ENCODE results near the gene ADAP2. TPM values are rescaled to one million over a fixed set of nuclear protein-coding genes. Genes with fewer than 3 reads are reported as not detected.

Gene ADAP2
- 73.8 TPM for total RNA-seq (2013)
- polyA plus RNA-seq (100 to 1,000 TPM in 1 of 3 donors, 10 to 100 TPM in 2; 36.1 to 142 (median 39.8) TPM), polyA minus RNA-seq (48.5 and 71.0 TPM in 2 replicates), total RNA-seq (6.5 to 80.0 (median 51.9) reads per million in 11 experiments)

GRCh38 chr17:30921544-30922196, at the start of gene ADAP2:
TSS of gene ADAP2 (plus strand) at chr17:30921945. CDS start at chr17:30922015, 70 bp downstream.
- H3K27ac ChIP-seq (ENCODE audit: low read depth in 1 of 2, low read length in 2 of 2) = peak within 1 kb of the TSS in 1 of 2 donors; percentile 72
- Mint-ChIP-seq H3K27ac (peak within 1 kb of the TSS; percentile 72 to 92 (median 86)), H3K4me3 (peak within 1 kb of the TSS; percentile 94 to 95), H3K36me3 (peaks cover 23 to 41% of the 10 kb centered on the region in 2 donors), H3K9me3 (no peaks in the 10 kb centered on the region), H3K27me3 (ENCODE audit: low read depth in 3 of 3) (peaks cover 16 to 23% (median 16%) of the 10 kb centered on the region in 3 donors), H3K4me1 (peaks cover 39% of the 10 kb centered on the region)
- intact Hi-C loops (cut with micrococcal nuclease) = loop anchor here (5.0 to 10.0 kb wide), 2 partner anchors 51 to 53 kb away; partner anchors contain the start of gene RNF135 (in 2 of the 2)
- no peaks in the 10 kb centered on the region for H3K9me3 ChIP-seq (replicated peaks in 1 of 2; ENCODE audit: control insufficient read depth in 1 of 2, insufficient read depth in 1 of 2, low read length in 2 of 2)
- peak within 1 kb of the TSS; percentile 96 for H3K4me2 ChIP-seq (replicated peaks; ENCODE audit: extremely low read depth, low read length, poor library complexity, severe bottlenecking)
- peaks cover 17% of the 10 kb centered on the region for H3K79me2 ChIP-seq (ENCODE audit: insufficient read depth, low read length)
- WGBS (ENCODE audit: insufficient coverage) = under 1% methylated on average over 58 of the region's 60 CpGs
- H3K27me3 ChIP-seq (ENCODE audit: control insufficient read depth in 2 of 2, insufficient read depth in 2 of 2, low read length in 2 of 2) = no peaks in the 10 kb centered on the region
- DNase-seq = peak; percentile 56 to 63 (median 61)
- H3K9ac ChIP-seq (ENCODE audit: insufficient read depth, low read length, poor library complexity, severe bottlenecking) = peak within 1 kb of the TSS; percentile 75
- TF ChIP-seq CTCF (IDR thresholded peaks at IDR 0.05) = no peak
- H3K4me1 ChIP-seq (ENCODE audit: control insufficient read depth in 1 of 2, insufficient read depth in 2 of 2, low read length in 2 of 2) = peaks cover 23 to 46% of the 10 kb centered on the region in 2 donors
- peaks cover 28% of the 10 kb centered on the region for H4K20me1 ChIP-seq (ENCODE audit: insufficient read depth, low read length)
- H3K36me3 ChIP-seq (replicated peaks in 1 of 2; ENCODE audit: control insufficient read depth in 1 of 2, insufficient read depth in 2 of 2, low read length in 2 of 2) = peaks cover 16 to 26% of the 10 kb centered on the region in 2 donors
- peak within 1 kb of the TSS; percentile 87 for H2AFZ ChIP-seq (ENCODE audit: insufficient read depth, low read depth, low read length, poor library complexity, severe bottlenecking)
- H3K4me3 ChIP-seq (replicated peaks in 1 of 3; ENCODE audit: low read depth in 2 of 3, low read length in 3 of 3) = peak within 1 kb of the TSS; percentile 59 to 90 (median 83)

- H2AFZ ChIP-seq (ENCODE audit: insufficient read depth, low read depth, low read length, poor library complexity, severe bottlenecking) = no peak overlapping the region
- no peak for TF ChIP-seq CTCF (IDR thresholded peaks at IDR 0.05)
- no peaks in the 10 kb centered on the region for H3K27me3 ChIP-seq (ENCODE audit: control insufficient read depth in 2 of 2, insufficient read depth in 2 of 2, low read length in 2 of 2)
- WGBS (ENCODE audit: insufficient coverage) = no CpG with 5 or more reads among the region's 5 CpGs
- no peak overlapping the region for H3K9ac ChIP-seq (ENCODE audit: insufficient read depth, low read length, poor library complexity, severe bottlenecking)
- H3K4me2 ChIP-seq (replicated peaks; ENCODE audit: extremely low read depth, low read length, poor library complexity, severe bottlenecking) = no peak overlapping the region
- no peaks in the 10 kb centered on the region for H4K20me1 ChIP-seq (ENCODE audit: insufficient read depth, low read length)
- H3K36me3 ChIP-seq (replicated peaks in 1 of 2; ENCODE audit: control insufficient read depth in 1 of 2, insufficient read depth in 2 of 2, low read length in 2 of 2) = peaks cover 9 to 29% of the 10 kb centered on the region in 2 donors
- H3K27me3 Mint-ChIP-seq (ENCODE audit: low read depth in 3 of 3) = peaks cover 0 to 1% (median 0%) of the 10 kb centered on the region in 3 donors
- no peaks in the 10 kb centered on the region for H3K4me1 ChIP-seq (ENCODE audit: control insufficient read depth in 1 of 2, insufficient read depth in 2 of 2, low read length in 2 of 2)
- DNase-seq = no peak
- H3K4me3 Mint-ChIP-seq = no peak overlapping the region
- H3K79me2 ChIP-seq (ENCODE audit: insufficient read depth, low read length) = no peaks in the 10 kb centered on the region
- no peak overlapping the region for H3K4me3 ChIP-seq (replicated peaks in 1 of 3; ENCODE audit: low read depth in 2 of 3, low read length in 3 of 3)
- no peak overlapping the region for H3K27ac ChIP-seq (ENCODE audit: low read depth in 1 of 2, low read length in 2 of 2)
- H3K9me3 ChIP-seq (replicated peaks in 1 of 2; ENCODE audit: control insufficient read depth in 1 of 2, insufficient read depth in 1 of 2, low read length in 2 of 2) = no peaks in the 10 kb centered on the region
- peaks cover 0 to 2% (median 0%) of the 10 kb centered on the region in 7 donors for H3K9me3 Mint-ChIP-seq
- intact Hi-C loops (cut with micrococcal nuclease) = no loop called here
- no peaks in the 10 kb centered on the region for H3K4me1 Mint-ChIP-seq
- no peak overlapping the region for H3K27ac Mint-ChIP-seq
- H3K36me3 Mint-ChIP-seq = peaks cover 5 to 31% of the 10 kb centered on the region in 2 donors
Measured at GRCh38 chr17:30886187-30886586, 35.6 kb upstream of the ADAP2 start.

Data from CD14-positive monocyte (primary cell).